Osteocyte (in vitro differentiated cells): ENCODE results near the gene ITSN2. TPM values are rescaled to one million over a fixed set of nuclear protein-coding genes. Genes with fewer than 3 reads are reported as not detected.

Experiments
- DNase-seq: peaks from one replicate; pipeline ENCODE4 v3.0.0; 2021; ENCODE audit warnings: mixed read lengths; ENCODE audit not compliant: unreplicated experiment; ENCODE audit errors: extremely low spot score
- H3K27ac Mint-ChIP-seq: one replicate; pipeline ENCODE4 v1.8.0; 2021; ENCODE audit warnings: mild to moderate bottlenecking, mixed read lengths; ENCODE audit not compliant: unreplicated experiment
- H3K27me3 Mint-ChIP-seq: one replicate; pipeline ENCODE4 v1.8.0; 2021; ENCODE audit warnings: mixed read lengths; ENCODE audit not compliant: unreplicated experiment
- H3K36me3 Mint-ChIP-seq: one replicate; pipeline ENCODE4 v1.8.0; 2021; ENCODE audit warnings: mixed read lengths; ENCODE audit not compliant: unreplicated experiment
- H3K4me1 Mint-ChIP-seq: one replicate; pipeline ENCODE4 v1.8.0; 2021; ENCODE audit warnings: mixed read lengths; ENCODE audit not compliant: unreplicated experiment
- H3K4me3 Mint-ChIP-seq: one replicate; pipeline ENCODE4 v1.8.0; 2021; ENCODE audit warnings: mild to moderate bottlenecking, moderate library complexity, mixed read lengths; ENCODE audit not compliant: unreplicated experiment
- H3K9me3 Mint-ChIP-seq: one replicate; pipeline ENCODE4 v1.8.0; 2021; ENCODE audit warnings: mixed read lengths; ENCODE audit not compliant: unreplicated experiment
- total RNA-seq: library from RNA; stranded (reverse); gene quantifications from 2 replicates; pipeline ENCODE4 v1.2.1, GENCODE V29; 2021
- TF ChIP-seq, protein P1 (sequence below): fragments of 200-600 bp; sonication (generic); IDR thresholded peaks from 2 replicates; pipeline ENCODE4 v1.5.0; 2021; ENCODE audit warnings: antibody characterized with exemption, mild to moderate bottlenecking, moderate library complexity

ITSN2 gene
- total RNA-seq, 1 donor from 2014 or later: 32.1 TPM

DNA sequence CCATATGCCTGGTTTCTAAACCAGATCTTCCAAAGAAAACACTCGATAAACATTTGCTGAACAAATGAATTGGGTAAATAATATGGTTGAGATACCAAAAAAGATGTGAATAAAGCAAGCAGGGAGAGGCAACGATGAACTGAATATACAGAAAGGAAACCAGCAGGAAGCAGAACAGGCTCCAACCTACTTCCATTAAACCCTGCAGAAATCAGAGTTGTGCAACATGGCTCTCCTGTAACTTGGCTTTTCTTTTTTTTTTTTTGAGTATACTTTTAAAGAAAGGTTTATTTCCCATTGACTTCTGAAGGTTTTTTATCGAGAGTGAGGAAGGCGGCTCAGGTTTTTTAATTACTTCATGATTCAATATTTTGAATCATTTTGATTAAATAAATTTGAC, 23.5 kb downstream of the ITSN2 start:
- no peaks in the 10 kb centered on the region for H3K27me3 Mint-ChIP-seq
- H3K4me1 Mint-ChIP-seq: peaks cover 40% of the 10 kb centered on the region
- TF ChIP-seq, protein P1, sequence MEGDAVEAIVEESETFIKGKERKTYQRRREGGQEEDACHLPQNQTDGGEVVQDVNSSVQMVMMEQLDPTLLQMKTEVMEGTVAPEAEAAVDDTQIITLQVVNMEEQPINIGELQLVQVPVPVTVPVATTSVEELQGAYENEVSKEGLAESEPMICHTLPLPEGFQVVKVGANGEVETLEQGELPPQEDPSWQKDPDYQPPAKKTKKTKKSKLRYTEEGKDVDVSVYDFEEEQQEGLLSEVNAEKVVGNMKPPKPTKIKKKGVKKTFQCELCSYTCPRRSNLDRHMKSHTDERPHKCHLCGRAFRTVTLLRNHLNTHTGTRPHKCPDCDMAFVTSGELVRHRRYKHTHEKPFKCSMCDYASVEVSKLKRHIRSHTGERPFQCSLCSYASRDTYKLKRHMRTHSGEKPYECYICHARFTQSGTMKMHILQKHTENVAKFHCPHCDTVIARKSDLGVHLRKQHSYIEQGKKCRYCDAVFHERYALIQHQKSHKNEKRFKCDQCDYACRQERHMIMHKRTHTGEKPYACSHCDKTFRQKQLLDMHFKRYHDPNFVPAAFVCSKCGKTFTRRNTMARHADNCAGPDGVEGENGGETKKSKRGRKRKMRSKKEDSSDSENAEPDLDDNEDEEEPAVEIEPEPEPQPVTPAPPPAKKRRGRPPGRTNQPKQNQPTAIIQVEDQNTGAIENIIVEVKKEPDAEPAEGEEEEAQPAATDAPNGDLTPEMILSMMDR: no peak
- H3K9me3 Mint-ChIP-seq: no peaks in the 10 kb centered on the region
- no peak overlapping the region for H3K27ac Mint-ChIP-seq
- H3K4me3 Mint-ChIP-seq: no peak overlapping the region
- no peak for DNase-seq
- H3K36me3 Mint-ChIP-seq: no peaks in the 10 kb centered on the region

DNA sequence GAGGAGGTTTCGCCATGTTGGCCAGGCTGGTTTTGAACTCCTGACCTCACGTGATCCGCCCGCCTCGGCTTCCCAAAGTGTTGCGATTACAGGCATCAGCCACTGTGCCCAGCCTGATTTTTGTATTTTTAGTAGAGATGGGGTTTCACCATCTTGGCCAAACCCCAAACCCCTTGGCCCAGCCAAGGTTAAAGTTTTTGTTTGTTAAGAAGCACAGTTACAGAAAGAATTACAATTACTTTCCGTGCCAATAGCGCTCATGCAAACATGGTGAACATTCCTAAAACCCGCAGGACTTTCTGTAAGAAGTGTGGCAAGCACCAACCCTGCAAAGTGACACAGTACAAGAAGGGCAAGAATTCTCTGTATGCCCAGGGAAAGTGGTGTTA, 26.1 kb downstream of the ITSN2 start:
- peaks cover 2% of the 10 kb centered on the region for H3K36me3 Mint-ChIP-seq
- no peaks in the 10 kb centered on the region for H3K9me3 Mint-ChIP-seq
- H3K27ac Mint-ChIP-seq: peak overlapping the region; percentile 72
- no peak overlapping the region for H3K4me3 Mint-ChIP-seq
- H3K4me1 Mint-ChIP-seq: peaks cover 39% of the 10 kb centered on the region
- TF ChIP-seq, protein P1: no peak
- DNase-seq: no peak
- H3K27me3 Mint-ChIP-seq: no peaks in the 10 kb centered on the region

DNA sequence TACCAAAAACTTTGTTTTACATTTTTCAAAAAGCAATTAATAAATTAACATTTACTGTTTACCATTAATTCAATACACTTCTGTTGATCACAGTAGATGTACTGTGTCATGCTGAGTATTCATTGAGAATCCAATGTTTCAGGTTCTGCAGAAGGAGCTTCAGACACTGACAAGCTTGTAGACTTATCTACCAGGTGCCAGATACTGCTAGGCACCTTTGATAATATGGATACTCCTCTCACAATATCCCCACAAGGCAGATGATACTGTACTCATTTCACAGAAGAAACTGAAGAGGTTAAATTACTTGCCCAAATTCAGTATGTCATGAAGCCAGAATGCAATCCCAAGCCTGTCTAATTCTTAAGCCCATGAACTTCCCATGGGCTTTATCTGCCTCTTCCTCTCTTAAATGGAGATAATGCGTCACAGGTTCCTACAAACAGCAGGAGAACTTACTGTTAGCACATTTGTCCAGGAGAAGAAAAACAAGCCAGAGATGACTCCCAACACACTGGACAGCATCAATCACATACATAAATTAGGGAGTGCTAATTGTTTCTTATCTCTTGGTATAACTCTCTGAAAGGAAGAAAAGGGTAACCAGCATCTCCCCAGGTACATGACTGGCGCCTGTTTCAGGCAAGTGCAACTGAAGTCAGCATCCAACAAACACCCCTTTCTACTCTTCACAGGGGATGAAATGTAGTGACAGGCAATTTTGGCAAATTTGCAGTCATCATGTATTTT, 27.4 kb downstream of the ITSN2 start:
- Mint-ChIP-seq H3K4me3 (no peak overlapping the region), H3K27ac (no peak overlapping the region), H3K9me3 (no peaks in the 10 kb centered on the region), H3K36me3 (peaks cover 2% of the 10 kb centered on the region), H3K4me1 (peaks cover 42% of the 10 kb centered on the region), H3K27me3 (no peaks in the 10 kb centered on the region)
- TF ChIP-seq, protein P1: no peak
- DNase-seq: no peak

DNA sequence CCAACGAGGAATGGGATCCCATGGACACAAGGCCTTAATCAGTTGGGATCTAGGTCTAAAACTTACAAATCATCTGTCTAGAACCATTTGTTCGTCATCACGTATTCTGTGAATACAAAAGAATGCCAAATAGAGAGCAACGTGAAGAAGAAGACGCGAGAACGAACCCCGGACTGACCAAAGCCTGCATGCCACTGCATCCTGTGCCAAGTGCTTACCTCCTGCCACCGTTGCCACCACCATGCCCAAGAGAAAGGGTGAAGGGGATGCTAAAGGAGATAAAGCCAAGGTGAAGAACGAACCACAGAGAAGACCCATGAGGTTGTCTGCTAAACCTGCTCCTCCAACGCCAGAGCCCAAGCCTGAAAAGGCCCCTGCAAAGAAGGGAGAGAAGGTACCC, 30.2 kb downstream of the ITSN2 start:
- Mint-ChIP-seq H3K9me3 (no peaks in the 10 kb centered on the region), H3K4me3 (no peak overlapping the region), H3K27me3 (no peaks in the 10 kb centered on the region), H3K4me1 (peaks cover 37% of the 10 kb centered on the region), H3K27ac (no peak overlapping the region), H3K36me3 (peaks cover 2% of the 10 kb centered on the region)
- TF ChIP-seq, protein P1: no peak
- no peak for DNase-seq

DNA sequence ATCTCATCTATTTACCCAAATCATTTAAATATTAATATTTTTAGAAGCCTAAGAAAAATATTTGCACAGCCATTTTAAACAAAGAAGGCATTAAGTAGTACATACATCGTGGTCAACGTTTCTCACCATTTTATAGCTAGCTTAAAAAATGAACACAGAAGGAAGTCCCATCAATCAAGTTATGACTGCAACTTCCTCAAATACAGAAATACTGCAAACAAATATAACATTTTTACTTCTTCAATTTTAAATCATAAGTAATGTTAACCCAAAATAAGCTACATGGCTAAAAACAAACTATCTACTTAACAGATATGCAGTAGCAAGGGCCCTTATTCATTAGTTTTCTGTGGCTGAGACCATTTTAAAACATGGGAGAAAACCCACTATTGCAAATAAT, 30.6 kb downstream of the ITSN2 start:
- Mint-ChIP-seq H3K9me3 (no peaks in the 10 kb centered on the region), H3K27ac (no peak overlapping the region), H3K4me1 (peaks cover 35% of the 10 kb centered on the region), H3K4me3 (no peak overlapping the region), H3K36me3 (peaks cover 2% of the 10 kb centered on the region), H3K27me3 (no peaks in the 10 kb centered on the region)
- no peak for DNase-seq
- TF ChIP-seq, protein P1: no peak
